ENCODE measurements around the gene ABTB1. TPM values are rescaled to one million over a fixed set of nuclear protein-coding genes. Genes with fewer than 3 reads are reported as not detected.

The ABTB1 gene
- total RNA-seq, 1 donor from 2014 or later: 16.7 TPM

GRCh38 chr3:127685708-127686511, 13.2 kb downstream of the ABTB1 start:
- no peak for DNase-seq (ENCODE audit: extremely low read depth, low read depth, low spot score)

GRCh38 chr3:127686512-127686894, 13.8 kb downstream of the ABTB1 start:
- DNase-seq (ENCODE audit: extremely low read depth, low read depth, low spot score): no peak

GRCh38 chr3:127687228-127687737, 14.5 kb downstream of the ABTB1 start:
- no peak for DNase-seq (ENCODE audit: extremely low read depth, low read depth, low spot score)

- DNase-seq (ENCODE audit: extremely low read depth, low read depth, low spot score): no peak
These were observed 15.3 kb downstream of the ABTB1 start for GRCh38 chr3:127688022-127688415.

GRCh38 chr3:127688416-127689265, 15.9 kb downstream of the ABTB1 start:
- no peak for DNase-seq (ENCODE audit: extremely low read depth, low read depth, low spot score)

GRCh38 chr3:127689266-127689860, 16.6 kb downstream of the ABTB1 start:
- DNase-seq (ENCODE audit: extremely low read depth, low read depth, low spot score): no peak

GRCh38 chr3:127690106-127690505, 17.4 kb downstream of the ABTB1 start:
- DNase-seq (ENCODE audit: extremely low read depth, low read depth, low spot score): no peak

- no peak for DNase-seq (ENCODE audit: extremely low read depth, low read depth, low spot score)
These were observed 18.2 kb downstream of the ABTB1 start for GRCh38 chr3:127690823-127691452.

GRCh38 chr3:127691489-127691888, 18.7 kb downstream of the ABTB1 start:
- no peak for DNase-seq (ENCODE audit: extremely low read depth, low read depth, low spot score)

- no peak for DNase-seq (ENCODE audit: extremely low read depth, low read depth, low spot score)
These were observed 19.2 kb downstream of the ABTB1 start for GRCh38 chr3:127691974-127692373.

GRCh38 chr3:127692501-127693335, 20.0 kb downstream of the ABTB1 start:
- no peak for DNase-seq (ENCODE audit: extremely low read depth, low read depth, low spot score)

- no peak for DNase-seq (ENCODE audit: extremely low read depth, low read depth, low spot score)
These were observed 20.6 kb downstream of the ABTB1 start for GRCh38 chr3:127693336-127693843.

GRCh38 chr3:127694467-127695215, 21.9 kb downstream of the ABTB1 start:
- no peak for DNase-seq (ENCODE audit: extremely low read depth, low read depth, low spot score)

GRCh38 chr3:127697551-127698240, 24.9 kb downstream of the ABTB1 start:
- no peak for DNase-seq (ENCODE audit: extremely low read depth, low read depth, low spot score)

- no peak for DNase-seq (ENCODE audit: extremely low read depth, low read depth, low spot score)
These were observed 25.5 kb downstream of the ABTB1 start for GRCh38 chr3:127698286-127698685.

GRCh38 chr3:127698691-127699415, 26.1 kb downstream of the ABTB1 start:
- no peak for DNase-seq (ENCODE audit: extremely low read depth, low read depth, low spot score)

- no peak for DNase-seq (ENCODE audit: extremely low read depth, low read depth, low spot score)
These were observed 26.9 kb downstream of the ABTB1 start for GRCh38 chr3:127699416-127700300.

Measured in glomerular endothelial cell (primary cell).